Right ventricle myocardium superior (tissue), 1 donor: ENCODE results near the gene OR4D1. TPM values are rescaled to one million over a fixed set of nuclear protein-coding genes. Genes with fewer than 3 reads are reported as not detected.
A peak's percentile ranks its signal among the peaks of the same experiment; 100 is the strongest.
"Not testable (repeated sequence)": the region's sequence is repeated elsewhere in the genome, so short reads cannot be mapped to it uniquely, and the experiment has no call there.

Experiments
- ATAC-seq: fragments of 200-7000 bp; cut with Tn5 transposase; one replicate; pipeline ENCODE4 v1.9.1; 2020; ENCODE audit warnings: mild to moderate bottlenecking; ENCODE audit not compliant: poor library complexity
- DNase-seq: peaks from one replicate; pipeline ENCODE4 v3.0.0-alpha.2; 2020
- intact Hi-C: fragments of 100-400 bp; cut with DNase I; formaldehyde crosslinking; loops from one replicate; pipeline ENCODE4 v1.11.2; 2022
- long read RNA-seq: library from polyadenylated mRNA; unstranded; transcript quantifications from one replicate; pipeline ENCODE4 v2.0.0, GENCODE V29; 2021
- total RNA-seq: library from RNA; stranded (reverse); fragmentation: NEBNext Ultra II Directional; extraction: Animal tissue kit (Norgen Biotek cat#: 25700); gene quantifications from one replicate; pipeline ENCODE4 v1.2.1, GENCODE V29; 2021
- donor health status: DM: no; HTN: yes; CAD: no; lungs with severe emphysema.

The OR4D1 gene
- total RNA-seq, result not detected
- long read RNA-seq, result 0 reads

- DNase-seq (no peak), ATAC-seq (no peak)
- intact Hi-C loops, result no loop called here
These were observed at the start of gene OR4D1 for GRCh38 chr17:58147930-58148434. Gene OR4D1 (plus strand): TSS chr17:58148384. CDS start chr17:58155154, 6,770 bp downstream.

- intact Hi-C loops, result no loop called here
- ATAC-seq (no peak), DNase-seq (no peak)
These were observed 47.7 kb upstream of the OR4D1 start for GRCh38 chr17:58100506-58100905.

GRCh38 chr17:58101898-58102297 is 46.3 kb upstream of the OR4D1 start:
- intact Hi-C loops, DNase-seq, ATAC-seq: not testable (repeated sequence)

GRCh38 chr17:58105093-58105492 is 43.1 kb upstream of the OR4D1 start:
- DNase-seq (no peak), ATAC-seq (no peak)
- intact Hi-C loops, result no loop called here

- DNase-seq, result no peak
- no peak for ATAC-seq
- intact Hi-C loops, result no loop called here
These were observed 40.9 kb upstream of the OR4D1 start for GRCh38 chr17:58107306-58107705.

GRCh38 chr17:58109197-58109596 is 39.0 kb upstream of the OR4D1 start:
- intact Hi-C loops, result no loop called here
- ATAC-seq (no peak), DNase-seq (no peak)

- DNase-seq (no peak), ATAC-seq (no peak)
- intact Hi-C loops, result loop anchor here (5.0 to 10.0 kb wide), 3 partner anchors 103 to 975 kb away; partner anchors contain the start of gene SRSF1
These were observed 38.2 kb upstream of the OR4D1 start for GRCh38 chr17:58110012-58110411.

- DNase-seq (no peak), ATAC-seq (no peak)
- intact Hi-C loops, result loop anchor here (5.0 to 10.0 kb wide), 3 partner anchors 104 to 977 kb away; partner anchors contain the start of gene SRSF1
These were observed 36.5 kb upstream of the OR4D1 start for GRCh38 chr17:58111676-58112075.

GRCh38 chr17:58112970-58113631 is 35.1 kb upstream of the OR4D1 start:
- intact Hi-C loops, result loop anchor here (5.0 to 10.0 kb wide), 3 partner anchors 106 to 978 kb away; partner anchors contain the start of gene SRSF1

GRCh38 chr17:58113947-58114346 is 34.2 kb upstream of the OR4D1 start:
- ATAC-seq, result no peak
- intact Hi-C loops, result loop anchor here (5.0 to 10.0 kb wide), 3 partner anchors 107 to 979 kb away; partner anchors contain the start of gene SRSF1
- no peak for DNase-seq

More at GRCh38 chr17:58112970-58113631, 35.1 kb upstream of the OR4D1 start:
- ATAC-seq (peak; percentile 95), DNase-seq (peak; percentile 82)

GRCh38 chr17:58117382-58117781 is 30.8 kb upstream of the OR4D1 start:
- intact Hi-C loops, result loop anchor here (10.0 kb wide), 1 partner anchor 983 kb away; no protein-coding TSS in a partner anchor
- ATAC-seq, result no peak

GRCh38 chr17:58119491-58119890 is 28.7 kb upstream of the OR4D1 start:
- intact Hi-C loops, result loop anchor here (10.0 kb wide), 1 partner anchor 985 kb away; no protein-coding TSS in a partner anchor
- ATAC-seq, result no peak

More at GRCh38 chr17:58117382-58117781, 30.8 kb upstream of the OR4D1 start:
- no peak for DNase-seq

GRCh38 chr17:58120195-58120822 is 27.9 kb upstream of the OR4D1 start:
- DNase-seq, result no peak
- ATAC-seq, result no peak
- intact Hi-C loops, result no loop called here

More at GRCh38 chr17:58119491-58119890, 28.7 kb upstream of the OR4D1 start:
- no peak for DNase-seq

GRCh38 chr17:58121925-58122324 is 26.3 kb upstream of the OR4D1 start:
- ATAC-seq, result no peak
- intact Hi-C loops, result no loop called here
- no peak for DNase-seq

GRCh38 chr17:58127846-58128245 is 20.3 kb upstream of the OR4D1 start:
- DNase-seq, result no peak
- intact Hi-C loops, result no loop called here
- no peak for ATAC-seq

GRCh38 chr17:58132697-58133096 is 15.5 kb upstream of the OR4D1 start:
- ATAC-seq, DNase-seq, intact Hi-C loops: not testable (repeated sequence)

- no peak for ATAC-seq
- intact Hi-C loops, result no loop called here
These were observed 11.4 kb upstream of the OR4D1 start for GRCh38 chr17:58136669-58137279.

GRCh38 chr17:58141505-58141904 is 6.7 kb upstream of the OR4D1 start:
- ATAC-seq (no peak), DNase-seq (no peak)
- intact Hi-C loops, result no loop called here

More at GRCh38 chr17:58136669-58137279, 11.4 kb upstream of the OR4D1 start:
- no peak for DNase-seq

- DNase-seq, ATAC-seq, intact Hi-C loops: not testable (repeated sequence)
These were observed 4.8 kb upstream of the OR4D1 start for GRCh38 chr17:58143335-58143734.
